Astrocyte of the spinal cord (primary cell): ENCODE data around the gene TNFRSF17.

ENCODE experiments used
- DNase-seq: peaks from one replicate; pipeline ENCODE4 v3.0.0; 2011; ENCODE audit warnings: low read depth, low spot score
- H3K4me3 ChIP-seq: 2 replicates; pipeline ENCODE4 v1.5.1; 2011; ENCODE audit warnings: low read depth, mild to moderate bottlenecking, low read length, moderate library complexity
- in situ Hi-C: cut with HindIII; loops from 2 replicates; pipeline ENCODE4 v1.10.0; 2017; ENCODE audit warnings: low sequenced_read_pairs
- TF ChIP-seq, protein P1 (sequence below): IDR thresholded peaks from 2 replicates; pipeline ENCODE4 v1.5.1; 2012; ENCODE audit warnings: low read depth, mild to moderate bottlenecking, low read length, inconsistent platforms

The TNFRSF17 gene

DNA sequence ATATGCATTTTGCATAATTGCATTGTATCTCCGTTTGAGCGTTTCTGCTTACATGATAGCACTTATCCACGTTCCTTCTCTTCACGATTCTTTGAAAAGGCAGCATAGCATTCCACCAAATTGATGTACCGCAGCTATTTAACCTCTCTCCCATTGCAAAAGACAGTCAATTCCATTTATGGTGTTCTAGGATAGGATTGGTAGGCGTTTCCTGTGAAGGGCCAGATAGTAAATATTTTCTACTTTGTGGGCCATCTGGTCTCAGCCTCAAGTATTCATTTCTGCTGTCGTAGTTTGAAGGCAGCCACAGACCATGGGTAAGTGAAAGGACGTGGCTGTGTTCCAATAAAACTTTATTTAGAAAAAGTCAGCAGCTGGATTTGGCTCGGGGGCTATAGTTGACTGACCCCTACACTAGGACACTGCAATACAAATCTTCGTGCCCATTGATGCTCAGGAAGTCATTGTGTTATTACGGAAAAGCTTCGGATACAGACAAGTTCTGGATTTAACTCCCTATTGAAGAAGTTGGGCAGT lies 21.6 kb downstream of the TNFRSF17 start:
- DNase-seq, result no peak
- in situ Hi-C loops, result no loop called here
- H3K4me3 ChIP-seq, result no peak overlapping the region
- TF ChIP-seq, protein P1, sequence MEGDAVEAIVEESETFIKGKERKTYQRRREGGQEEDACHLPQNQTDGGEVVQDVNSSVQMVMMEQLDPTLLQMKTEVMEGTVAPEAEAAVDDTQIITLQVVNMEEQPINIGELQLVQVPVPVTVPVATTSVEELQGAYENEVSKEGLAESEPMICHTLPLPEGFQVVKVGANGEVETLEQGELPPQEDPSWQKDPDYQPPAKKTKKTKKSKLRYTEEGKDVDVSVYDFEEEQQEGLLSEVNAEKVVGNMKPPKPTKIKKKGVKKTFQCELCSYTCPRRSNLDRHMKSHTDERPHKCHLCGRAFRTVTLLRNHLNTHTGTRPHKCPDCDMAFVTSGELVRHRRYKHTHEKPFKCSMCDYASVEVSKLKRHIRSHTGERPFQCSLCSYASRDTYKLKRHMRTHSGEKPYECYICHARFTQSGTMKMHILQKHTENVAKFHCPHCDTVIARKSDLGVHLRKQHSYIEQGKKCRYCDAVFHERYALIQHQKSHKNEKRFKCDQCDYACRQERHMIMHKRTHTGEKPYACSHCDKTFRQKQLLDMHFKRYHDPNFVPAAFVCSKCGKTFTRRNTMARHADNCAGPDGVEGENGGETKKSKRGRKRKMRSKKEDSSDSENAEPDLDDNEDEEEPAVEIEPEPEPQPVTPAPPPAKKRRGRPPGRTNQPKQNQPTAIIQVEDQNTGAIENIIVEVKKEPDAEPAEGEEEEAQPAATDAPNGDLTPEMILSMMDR, result no peak

DNA sequence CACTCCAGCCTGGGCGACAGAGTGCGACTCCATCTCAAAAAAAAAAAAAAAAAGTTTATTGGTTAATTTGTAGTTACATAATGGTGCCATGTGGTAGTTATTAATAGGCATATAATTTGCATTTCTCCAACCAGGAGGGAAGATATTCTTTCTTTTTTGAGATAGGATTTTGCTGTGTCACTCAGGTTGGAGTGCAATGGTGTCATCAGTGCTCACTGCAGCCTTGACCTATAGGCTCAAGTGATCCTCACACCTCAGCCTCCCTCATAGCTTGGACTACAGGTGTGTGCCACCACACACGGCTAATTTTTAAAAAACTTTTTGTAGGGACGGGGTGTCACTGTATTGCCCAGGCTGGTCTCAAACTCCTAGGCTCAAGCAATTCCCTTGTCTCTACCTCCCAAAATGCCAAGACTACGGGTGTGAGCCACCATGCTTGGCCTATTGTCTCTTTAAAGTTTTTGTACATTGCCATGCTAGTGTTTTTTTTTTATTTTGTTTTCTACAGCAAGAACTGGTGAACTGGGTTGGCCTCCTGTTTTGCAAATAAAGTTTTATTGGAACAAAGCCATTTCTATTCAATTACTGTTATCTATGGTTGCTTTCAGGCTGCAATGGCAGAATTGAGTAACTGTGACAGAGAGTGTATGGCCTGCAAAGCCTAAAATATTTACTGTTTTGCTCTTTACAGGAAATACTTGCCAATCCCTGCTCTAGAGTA lies 23.4 kb downstream of the TNFRSF17 start:
- in situ Hi-C loops, result no loop called here
- no peak for DNase-seq
- TF ChIP-seq, protein P1, result no peak
- H3K4me3 ChIP-seq, result no peak overlapping the region

DNA sequence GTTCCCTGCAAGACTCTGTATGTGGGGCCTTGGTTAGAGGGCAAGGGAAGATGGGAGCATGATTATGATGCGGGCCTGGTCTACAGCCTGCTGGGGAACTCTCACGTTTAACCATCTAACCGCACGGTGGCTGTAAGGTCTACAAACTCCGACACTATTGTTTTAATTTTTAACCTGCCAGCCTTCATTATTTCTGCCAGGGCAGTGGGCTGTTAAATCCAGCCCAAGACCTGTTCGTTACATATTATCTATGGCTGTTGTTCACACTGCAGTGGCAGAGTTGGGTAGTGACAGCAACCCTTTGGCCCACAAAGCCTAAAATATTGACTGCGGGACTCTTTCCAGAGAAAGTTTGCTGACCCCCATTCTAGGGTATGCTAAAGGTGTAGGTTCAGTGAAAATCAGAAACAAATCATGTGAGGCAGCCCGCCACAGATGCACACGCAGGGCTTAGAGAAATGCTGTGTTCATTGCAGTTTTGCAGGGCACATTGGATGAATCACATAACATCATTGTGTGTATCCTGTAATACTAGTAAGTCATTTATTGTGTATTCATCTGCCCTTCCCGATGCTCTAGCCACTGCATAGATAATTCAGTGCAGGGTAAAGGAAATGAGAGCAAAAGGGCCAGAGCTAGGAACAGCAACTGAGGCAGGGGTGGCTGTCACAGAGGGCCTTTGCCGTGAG lies 25.8 kb downstream of the TNFRSF17 start:
- H3K4me3 ChIP-seq, result no peak overlapping the region
- in situ Hi-C loops, result no loop called here
- no peak for DNase-seq
- TF ChIP-seq, protein P1, result no peak

DNA sequence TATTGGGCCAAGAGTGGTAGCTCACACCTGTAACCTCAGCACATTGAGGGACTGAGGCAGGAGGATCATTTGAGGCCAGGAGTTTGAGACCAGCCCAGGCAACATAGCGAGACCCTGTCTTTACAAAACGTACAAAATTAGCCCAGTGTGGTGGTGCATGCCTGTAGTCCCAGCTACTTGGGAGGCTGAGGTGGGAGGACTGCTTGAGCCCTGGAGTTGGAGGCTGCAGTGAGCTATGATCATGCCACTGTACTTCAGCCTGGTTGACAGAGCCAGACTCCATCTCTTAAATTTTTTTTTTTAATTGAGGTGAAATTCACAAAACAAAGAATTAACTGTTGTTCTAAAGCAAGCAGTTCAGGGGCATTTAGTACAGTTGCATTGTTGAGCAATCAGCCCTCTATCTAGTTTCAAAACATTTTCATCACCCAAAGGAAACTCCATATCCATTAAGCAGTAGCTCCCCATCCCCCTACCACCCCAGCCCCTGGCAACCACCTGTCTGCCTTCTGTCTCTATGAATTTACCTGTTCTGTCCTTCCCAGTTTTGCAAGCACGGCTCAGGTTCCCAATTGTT lies 27.1 kb downstream of the TNFRSF17 start:
- TF ChIP-seq, protein P1, result no peak
- in situ Hi-C loops, result no loop called here
- H3K4me3 ChIP-seq, result no peak overlapping the region
- no peak for DNase-seq

DNA sequence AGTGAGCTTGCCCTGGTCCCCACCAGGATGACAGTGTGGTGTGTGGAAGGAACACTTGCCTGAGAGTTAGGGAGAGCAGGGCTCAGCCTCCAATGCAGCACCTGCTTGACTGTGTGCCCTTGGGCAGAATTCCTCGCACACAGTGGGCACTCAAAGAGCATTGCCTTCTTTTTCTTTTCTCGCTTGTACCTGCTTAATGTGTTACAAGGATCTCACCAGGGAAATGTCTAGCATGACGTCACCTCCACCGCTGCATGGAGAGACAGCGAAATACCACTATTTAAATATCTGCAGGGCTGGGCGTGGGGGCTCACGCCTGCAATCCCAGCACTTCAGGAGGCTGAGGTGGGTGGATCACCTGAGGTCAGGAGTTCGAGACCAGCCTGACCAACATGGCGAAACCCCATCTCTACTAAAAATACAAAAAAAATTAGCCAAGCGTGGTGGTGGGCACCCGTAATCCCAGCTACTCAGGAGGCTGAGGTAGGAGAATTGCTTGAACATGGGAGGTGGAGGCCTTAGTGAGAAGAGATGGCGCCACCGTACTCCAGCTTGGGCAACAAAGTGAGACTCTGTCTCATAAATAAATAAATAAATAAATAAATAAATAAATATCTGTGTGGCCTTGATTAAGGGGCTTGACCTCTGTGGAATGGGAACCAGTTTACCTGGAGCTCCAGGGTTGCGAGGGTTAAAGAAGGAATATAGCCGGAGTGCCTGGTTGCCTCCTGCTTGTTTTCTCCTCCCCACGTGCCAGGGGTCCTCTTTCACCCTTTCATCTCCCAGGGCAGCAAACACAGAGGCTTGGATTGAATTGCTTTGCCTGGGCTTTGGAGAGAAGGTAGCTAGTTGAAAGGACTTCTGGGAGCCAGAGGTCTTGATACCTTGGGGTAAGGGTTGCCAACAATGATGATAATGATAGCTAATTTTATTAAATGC lies 27.8 kb downstream of the TNFRSF17 start:
- in situ Hi-C loops, result no loop called here
- TF ChIP-seq, protein P1, result no peak
- no peak for DNase-seq

More for the DNA sequence above, 27.8 kb downstream of the TNFRSF17 start:
- H3K4me3 ChIP-seq, result no peak overlapping the region
